GM04503 (cell line): ENCODE measurements around the gene ROBO1.

Experiments
- DNase-seq: peaks from one replicate; pipeline ENCODE4 v3.0.0-alpha.2; 2012; ENCODE audit warnings: low read depth

ROBO1 gene

DNA sequence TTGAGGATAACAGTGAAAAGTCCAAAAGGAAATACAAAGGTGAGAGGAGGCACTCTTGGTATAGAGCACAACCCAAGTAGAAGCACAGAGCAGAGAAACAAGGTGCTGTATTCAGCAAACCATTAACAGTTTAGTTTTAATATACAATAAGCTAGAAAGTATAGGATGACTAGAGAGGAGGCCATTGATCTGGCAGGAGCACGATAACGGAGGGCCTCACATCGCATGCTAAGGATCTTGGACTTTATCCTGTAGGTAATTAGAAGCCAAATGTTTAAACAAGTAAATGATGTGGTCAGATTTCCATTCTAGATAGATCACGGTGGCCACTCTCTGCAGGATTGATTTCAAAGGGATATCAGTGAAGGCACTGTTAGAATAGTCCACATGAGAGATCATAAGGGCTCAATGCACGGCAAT lies 935.0 kb downstream of the ROBO1 start:
- DNase-seq = no peak

DNA sequence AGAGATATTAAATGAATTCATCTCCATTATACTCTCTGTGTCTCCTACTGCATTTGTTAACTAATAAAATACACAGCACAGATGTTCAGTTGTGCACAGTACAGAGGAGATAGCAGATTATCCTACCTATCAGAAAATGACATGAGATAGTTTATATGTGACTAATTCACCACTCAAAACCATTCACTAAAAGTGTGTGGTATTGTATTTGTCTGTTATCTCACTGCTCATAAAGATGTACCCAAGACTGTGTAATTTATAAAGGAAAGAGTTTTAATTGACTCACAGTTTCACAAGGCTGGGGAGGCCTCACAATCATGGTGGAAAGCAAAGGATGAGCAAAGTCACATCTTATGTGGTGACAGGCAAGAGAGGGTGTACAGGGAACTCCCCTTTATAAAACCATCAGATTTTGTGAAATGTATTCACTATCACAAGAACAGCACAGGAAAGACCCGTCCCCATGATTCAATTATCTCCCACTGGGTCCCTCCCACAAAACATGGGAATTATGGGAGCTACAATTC lies 936.3 kb downstream of the ROBO1 start:
- DNase-seq = no peak

DNA sequence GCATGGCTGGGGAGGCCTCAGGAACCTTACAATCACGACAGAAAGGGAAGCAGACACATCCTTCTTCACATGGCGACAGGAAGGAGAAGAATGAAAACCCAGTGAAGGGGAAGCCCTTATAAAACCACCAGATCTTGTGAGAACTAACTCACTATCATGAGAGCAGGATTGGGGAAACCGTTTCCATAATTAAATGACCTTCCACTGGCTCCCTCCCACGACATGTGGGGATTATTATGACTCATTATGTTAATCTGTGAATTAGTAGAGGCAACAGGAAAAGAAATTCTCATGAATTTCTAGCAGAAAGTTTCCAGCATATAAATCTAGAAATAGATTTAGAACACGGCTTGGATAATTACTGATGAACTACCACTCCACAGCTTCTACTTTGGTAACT lies 937.3 kb downstream of the ROBO1 start:
- no peak for DNase-seq

DNA sequence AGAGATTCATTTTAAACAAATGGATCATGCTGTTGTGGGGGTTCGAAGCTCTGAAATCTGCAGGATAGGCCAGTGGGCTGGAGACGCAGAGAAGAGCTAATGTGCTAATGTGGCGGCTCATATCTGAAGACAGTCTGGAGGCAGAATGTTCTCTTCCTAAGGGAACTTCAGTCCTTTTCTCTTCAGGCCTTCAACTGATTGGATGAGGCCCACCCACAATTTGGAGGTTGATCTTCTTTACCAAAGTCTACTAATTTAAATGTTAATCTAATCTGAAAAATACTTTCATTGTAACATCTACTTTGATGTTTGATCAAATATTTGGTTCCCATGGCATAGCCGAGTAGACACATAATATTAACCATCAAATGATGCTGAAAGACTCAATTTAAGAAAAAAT lies 940.2 kb downstream of the ROBO1 start:
- DNase-seq = no peak

DNA sequence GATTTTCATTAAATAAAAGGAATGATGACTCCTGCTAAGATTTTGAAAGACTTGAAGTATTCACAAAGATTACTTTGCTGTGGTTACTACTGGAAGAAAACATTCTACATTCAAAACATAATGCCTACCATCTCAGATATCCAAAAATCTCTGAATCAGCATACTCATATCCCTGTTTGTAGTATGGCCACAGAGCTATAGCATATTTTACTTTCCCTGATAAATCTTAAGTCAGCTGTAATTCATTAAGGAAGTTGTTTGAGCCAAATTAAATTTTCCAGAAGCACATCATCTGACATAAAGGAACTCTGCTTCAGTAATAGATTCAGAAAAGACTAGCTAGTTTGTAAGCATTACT lies 942.0 kb downstream of the ROBO1 start:
- no peak for DNase-seq

DNA sequence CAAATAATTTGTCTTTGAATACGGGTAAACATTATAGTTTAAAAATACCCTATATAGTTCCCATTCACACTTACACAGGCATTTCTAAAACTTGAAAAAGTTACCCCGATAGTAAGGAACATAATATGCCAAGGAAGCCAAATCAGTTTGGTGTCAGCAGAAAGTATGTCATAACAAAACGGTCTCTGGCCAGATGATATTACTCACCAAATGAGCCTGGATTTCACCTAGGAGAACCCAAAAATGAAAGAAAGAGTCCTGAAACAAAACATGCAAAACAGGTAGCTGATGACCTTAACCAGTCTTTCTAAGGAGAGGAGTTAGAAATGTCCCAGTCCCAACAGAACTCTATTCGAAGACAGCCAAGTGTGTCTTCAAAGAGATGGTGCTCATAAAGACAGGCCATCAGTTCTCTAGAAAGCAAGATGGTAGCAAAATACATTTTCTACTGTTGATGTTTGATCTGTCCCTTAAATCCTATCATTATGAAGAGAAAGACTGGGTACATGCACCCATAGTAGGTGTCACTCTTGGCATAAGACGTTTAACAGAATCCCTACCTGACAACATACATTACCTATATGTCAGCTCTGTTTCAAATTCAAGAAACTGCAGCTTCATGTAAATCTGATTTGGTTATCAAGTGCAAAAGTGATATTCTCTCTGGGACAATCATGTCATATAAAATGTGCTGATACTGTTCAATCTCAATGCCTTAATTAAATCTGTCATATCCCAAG lies 942.5 kb downstream of the ROBO1 start:
- no peak for DNase-seq

DNA sequence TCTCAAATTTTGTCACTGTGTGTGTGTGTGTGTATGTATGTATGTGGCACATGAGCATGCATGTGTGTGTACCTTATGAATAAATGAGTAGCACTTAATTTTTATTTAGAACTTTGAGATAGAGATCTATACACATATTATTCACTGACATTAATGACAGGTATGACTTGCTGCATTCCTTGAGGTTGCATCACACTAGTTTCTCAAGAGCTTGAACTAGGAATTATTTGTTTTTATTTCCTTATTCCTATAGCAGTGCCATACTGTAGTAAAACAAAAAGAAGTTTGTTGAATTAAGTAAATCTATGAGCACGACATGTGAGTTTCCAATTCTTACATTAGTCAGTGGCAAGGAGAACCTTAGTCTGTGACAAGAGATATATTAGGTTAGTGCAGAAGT lies 943.9 kb downstream of the ROBO1 start:
- no peak for DNase-seq

DNA sequence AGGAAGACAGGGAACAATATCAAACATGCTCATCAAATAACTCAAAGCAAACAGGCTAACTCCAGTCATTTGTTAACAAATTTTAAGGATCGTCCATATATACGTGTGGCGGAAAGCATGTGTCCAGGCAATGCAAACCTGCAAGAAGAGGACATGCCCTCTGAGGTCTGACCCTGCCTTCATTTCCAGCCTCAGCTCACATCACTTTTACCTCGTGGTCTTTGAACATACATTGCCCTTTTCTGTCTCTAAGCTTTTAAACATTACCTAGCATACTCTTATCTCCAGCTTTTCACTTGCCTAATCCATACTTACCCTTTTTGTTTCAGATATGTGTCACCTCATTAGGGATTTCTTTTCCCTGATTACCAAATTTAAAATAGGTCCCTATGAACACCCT lies 944.4 kb downstream of the ROBO1 start:
- no peak for DNase-seq

DNA sequence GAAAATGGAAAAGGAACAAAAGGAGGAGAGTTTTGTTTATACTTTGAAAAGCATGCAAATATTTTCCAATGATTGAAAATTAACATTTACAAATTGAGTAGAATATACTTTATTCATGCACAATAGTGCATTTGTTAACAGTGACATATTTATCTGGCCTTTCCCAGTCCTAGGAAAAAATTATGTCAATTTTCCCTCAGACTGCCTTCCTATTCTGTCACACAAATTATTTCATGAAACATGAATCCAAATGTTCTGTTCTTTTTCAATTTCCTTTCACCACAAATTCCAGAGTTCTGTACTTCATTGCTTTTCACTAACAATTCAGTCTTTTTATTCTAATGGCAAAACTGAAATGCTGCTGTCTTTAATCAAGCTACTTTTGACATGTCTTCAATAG lies 945.1 kb downstream of the ROBO1 start:
- DNase-seq = no peak

DNA sequence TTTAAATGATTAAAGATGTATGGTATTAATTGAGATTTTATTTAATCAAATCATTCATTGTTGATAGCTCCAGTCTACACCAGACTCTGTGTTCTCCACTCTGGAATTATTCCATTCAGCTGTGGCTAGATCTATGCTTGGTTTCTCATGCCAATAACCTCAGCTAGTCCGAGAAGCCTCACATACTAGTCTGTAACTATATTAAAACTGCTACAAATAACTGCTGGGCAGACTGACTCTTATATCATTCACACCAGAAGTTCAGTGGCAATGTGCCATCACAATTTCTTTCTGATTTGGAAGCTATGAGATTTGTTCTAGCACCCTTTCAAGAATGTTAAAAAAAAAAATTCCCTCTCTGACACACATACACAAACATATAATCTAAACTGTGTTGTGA lies 947.3 kb downstream of the ROBO1 start:
- DNase-seq = no peak

DNA sequence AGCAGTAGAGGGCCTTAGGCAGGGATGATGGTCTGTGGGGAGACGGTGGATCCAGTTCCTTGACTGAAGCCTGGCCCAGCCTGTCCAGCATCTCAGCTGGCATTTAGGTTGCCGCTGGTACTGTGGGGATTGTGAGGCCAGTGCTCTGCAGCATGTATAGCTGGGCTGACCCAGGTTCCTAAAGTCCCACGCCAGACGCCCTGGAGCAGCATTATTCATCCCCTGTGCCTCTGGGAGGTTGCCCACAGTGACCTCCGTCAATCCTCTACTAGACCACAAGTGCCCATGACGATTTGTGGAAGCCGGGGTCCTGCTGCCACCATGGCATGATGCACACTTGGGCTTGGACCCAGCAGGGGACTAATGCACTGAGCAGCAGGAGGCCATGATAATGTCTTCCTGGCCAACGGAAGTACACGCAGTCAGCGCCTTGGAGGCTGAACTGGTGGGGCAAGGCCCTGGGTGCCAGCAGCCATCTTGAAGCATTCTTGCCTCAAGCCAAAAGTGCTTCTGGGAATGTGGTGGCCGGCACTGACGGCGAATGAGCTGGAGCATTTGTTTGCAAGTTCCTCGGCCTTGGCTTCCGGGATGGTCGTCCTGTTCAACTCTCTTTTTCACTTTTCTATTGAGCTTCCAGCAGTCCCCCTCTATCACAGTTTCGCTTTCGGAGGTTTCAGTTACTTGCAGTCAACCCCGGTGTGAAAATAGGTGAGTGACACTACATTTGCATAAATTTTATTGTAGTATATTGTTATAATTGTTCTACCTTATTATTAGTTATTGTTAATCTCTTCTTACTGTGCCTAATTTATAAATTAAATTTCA lies 949.4 kb downstream of the ROBO1 start:
- DNase-seq = no peak

DNA sequence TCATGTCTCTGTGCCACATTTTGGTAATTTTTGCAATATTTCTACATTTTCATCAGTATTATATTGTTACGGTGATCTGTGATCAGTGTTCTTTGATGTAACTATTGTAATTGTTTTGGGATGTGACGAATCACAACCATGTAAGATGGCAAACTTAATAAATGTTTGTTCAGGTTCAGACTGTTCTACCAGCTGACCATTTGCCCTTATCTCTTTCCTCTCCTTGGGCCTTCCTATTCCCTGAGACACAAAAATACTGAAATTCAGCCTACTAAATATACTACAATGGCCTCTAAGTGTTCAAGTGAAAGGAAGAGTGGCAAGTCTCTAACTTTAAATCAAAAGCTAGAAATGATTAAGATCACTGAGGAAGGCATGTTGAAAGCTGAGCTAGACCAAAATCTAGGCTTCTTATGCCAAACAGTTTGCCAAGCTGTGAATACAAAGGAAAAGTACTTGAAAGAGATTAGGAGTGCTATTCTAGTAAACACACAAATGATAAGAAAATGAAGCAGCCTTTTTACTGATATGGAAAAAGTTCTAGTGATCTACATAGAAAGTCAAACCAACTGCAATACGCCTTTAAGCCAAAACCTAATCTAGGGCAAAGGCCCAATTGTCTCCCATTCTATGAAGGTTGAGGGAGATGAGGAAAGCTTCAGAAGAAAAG lies 952.8 kb downstream of the ROBO1 start:
- no peak for DNase-seq

DNA sequence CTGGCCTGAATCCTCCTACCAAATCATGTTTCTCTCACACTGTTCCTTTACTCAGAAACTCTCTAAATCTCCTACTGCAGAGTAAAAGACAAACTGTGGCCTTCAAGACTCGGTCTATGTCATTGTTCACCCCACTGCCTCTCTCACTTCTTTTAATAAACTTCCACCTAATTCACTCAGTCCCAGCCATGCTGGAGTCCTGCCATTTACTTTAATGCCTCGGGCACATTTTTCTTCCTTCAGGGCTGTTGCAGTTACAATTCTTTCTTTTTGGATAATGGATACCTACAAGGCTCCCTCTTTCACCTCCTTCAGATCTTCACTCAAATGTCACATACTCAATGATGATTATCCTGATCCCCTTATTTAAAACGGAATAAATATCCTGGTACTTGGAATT lies 955.6 kb downstream of the ROBO1 start:
- no peak for DNase-seq

DNA sequence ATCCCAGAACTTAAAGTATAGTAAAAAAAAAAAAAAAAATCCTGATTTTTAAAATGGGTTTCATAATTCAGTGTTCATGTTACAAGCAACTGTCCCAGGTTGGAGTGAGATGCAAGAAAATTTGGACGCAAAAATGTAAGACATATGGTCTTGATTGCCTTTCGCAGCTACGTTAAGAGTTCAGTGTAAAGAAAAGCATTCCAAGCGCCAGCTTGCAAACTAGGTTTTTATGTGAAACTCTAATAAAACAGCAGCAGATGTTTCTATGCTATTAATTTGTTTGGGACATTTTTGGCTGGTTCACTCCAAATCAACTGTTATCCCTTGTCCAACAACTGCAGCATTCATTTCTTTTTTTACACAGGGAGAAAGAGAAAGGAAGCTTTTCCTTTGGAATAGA lies 957.8 kb downstream of the ROBO1 start:
- DNase-seq = no peak

DNA sequence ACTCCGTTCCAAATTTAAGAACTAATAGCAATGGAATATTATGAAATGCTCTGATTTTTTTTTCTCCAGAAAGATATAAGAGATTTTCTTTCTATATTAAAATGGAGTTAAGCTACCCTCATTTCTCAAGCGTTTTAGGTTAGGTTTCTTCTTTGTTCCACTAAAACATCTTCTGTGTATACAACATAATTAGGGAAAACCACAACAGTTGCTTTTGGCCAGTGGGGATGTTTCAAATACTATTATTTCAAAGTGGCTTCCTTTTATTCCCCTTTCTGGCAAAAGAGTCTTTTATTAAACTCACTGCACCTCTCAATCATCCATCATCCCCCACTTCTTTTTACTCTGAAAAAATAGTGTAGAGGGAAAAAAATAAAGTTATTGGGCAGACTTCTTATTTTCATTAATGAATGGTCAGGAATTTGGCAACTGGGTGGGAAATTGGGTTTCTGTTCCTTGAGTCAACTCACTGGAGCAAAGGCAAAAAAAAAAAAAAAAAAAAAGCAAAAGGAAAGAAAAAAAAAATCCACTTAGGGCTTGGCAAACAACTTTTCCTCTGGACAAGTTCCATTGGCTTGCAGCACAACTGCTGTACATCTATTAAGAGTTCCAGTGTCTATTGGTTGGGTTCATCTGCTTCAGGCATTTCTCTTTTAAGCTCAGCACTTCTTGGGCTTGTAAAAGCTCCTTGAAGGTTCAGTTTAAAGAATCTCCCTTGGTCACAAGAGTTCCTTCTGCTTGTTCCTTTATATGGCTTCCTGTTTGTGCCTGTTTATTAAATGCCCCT lies 963.4 kb downstream of the ROBO1 start:
- peak; percentile 54 for DNase-seq

DNA sequence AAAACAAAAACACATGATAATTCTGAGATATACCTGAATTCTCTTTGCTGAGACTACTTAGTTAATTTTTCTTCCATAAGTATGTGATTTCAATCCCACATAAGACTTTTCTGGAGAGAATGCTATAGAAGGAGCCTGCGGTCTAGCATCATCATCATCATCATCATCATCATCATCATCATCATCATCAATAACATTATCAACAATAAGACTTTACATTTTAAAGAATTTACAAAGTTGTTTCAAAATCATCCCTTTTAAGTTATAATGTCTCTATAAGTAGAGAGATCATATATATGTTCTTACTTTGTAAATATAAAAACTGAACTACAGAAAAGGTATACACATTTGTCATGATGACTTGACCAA lies 965.3 kb downstream of the ROBO1 start:
- no peak for DNase-seq

DNA sequence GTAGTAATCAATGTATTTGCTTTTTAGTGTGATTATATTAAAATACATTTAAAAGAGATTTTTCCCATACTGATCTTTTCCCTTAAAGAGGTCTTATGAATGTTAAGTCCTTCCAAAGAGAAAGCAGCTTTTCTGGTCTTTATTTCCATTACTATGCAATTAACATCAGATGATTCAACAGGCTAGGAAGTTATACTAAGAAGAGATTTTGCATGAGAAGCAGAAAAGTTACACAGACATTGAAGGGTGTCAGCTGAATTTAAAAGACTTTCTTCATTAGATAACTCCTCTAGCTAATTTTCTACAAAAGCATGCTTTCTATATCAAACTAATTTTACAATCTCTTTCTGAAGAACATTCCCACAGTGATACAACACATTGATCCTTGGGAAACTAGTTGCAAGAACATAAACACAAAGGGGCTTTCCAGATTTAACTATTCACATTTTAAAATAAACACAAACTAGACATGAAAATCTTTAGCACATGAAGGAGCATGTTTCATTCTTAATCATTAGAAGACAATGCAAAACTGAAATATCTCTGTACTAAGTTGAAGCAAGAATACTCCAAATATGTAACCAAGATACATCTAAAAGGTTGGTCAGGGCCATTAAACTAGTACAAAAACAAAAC lies 965.8 kb downstream of the ROBO1 start:
- no peak for DNase-seq

DNA sequence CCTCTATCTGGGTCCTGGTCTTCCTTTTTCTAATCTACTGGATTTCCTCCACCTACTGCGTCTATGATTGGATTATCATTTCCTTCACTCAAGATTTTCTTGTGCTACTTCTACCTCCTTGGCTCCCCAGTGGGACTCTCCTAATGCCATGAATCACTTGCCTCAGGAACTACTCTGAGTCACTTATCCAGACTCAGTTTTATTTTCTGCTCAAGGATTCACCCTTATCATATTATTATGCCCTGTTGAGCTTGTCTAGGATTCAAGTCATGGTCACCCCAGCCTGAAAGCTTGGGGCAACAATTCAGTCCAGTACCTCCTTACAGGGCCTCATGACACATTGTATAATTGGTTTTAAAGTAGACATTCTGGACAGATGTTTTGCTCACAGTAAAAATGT lies 968.1 kb downstream of the ROBO1 start:
- no peak for DNase-seq

DNA sequence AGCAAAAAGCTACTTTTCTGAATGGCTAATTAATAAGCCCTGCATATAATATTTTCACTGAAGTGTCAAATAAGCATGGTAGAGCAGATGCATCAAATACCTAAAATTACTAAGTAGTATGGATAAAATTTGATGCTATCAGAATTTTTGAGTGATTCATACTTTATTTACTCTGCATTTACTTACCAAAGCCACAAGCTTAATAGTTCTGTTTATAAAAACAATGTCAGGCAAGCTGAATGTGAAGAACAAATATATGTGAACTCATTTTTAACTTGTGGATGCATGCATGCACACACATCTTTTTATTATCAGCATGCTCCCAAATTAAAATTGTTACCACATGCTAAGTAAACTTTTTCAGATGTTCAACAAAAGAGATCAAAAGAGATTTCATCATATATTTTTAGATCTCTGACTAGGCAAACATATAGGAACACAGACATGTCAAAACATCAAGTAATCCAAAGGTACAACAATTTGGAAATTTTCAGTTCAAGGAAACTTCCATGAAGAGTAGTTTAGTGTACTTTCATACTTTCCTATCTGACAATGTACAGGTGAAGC lies 969.4 kb downstream of the ROBO1 start:
- DNase-seq = no peak

DNA sequence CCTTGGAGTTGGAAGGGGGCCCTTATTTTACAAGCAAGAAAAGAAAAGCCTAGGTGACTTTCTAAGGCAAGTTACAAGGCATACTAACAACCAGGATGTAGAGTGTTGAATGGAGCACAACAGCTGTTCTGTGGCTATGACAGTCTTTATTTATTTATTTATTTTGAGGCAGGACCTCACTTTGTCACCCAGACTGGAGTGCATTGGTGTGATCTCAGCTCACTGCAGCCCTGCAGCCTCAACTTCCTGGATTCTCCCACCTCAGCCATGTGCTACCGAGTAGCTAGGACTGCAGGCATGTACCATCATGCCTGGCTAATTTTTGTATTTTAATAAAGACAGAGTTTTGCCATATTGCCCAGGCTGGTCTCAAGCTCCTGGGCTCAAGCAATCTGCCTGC lies 973.4 kb downstream of the ROBO1 start:
- DNase-seq = no peak

DNA sequence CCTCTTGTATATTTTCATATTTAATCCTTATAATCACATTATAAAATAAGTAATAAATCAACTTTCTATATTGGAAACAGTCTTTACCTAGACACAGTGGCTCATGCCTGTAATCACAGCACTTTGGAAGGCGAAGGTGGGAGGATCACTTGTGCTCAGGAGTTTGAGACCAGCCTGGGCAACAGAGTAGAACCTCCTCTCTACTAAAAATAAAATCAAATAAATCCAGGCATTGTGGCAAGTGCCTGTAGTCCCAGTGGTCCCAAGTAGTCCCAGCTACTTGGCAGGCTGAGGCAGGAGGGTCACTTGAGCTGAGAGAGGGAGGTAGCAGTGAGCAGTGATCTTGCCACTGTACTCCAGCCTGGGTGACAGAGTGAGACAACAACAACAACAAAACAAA lies 975.1 kb downstream of the ROBO1 start:
- DNase-seq = no peak
